Measurements from ENCODE around the gene PCSK6.

Gene PCSK6

GRCh38 chr15:101329867-101330380 lies 159.6 kb downstream of the PCSK6 start:
- ATAC-seq = no peak

GRCh38 chr15:101329309-101329863 lies 160.1 kb downstream of the PCSK6 start:
- TF ChIP-seq ESRRG (CRISPR knock-in tag; IDR thresholded peaks at IDR 0.05) = no peak
- TF ChIP-seq ZFP3 (CRISPR knock-in tag; IDR thresholded peaks at IDR 0.05) = no peak
- TF ChIP-seq ZFP30 (CRISPR knock-in tag; IDR thresholded peaks at IDR 0.05) = no peak
- no peak for TF ChIP-seq TOX (CRISPR knock-in tag; IDR thresholded peaks at IDR 0.05; ENCODE audit: borderline replicate concordance)
- TF ChIP-seq GLIS3 (CRISPR knock-in tag; IDR thresholded peaks at IDR 0.05) = no peak
- TF ChIP-seq ZNF565 (CRISPR knock-in tag; conservative IDR thresholded peaks at IDR 0.05; ENCODE audit: low read depth) = no peak
- no peak for TF ChIP-seq CSDC2 (CRISPR knock-in tag; IDR thresholded peaks at IDR 0.05)
- no peak for TF ChIP-seq ZNF70 (CRISPR knock-in tag; IDR thresholded peaks at IDR 0.05)
- no peak for TF ChIP-seq BACH2 (CRISPR knock-in tag; IDR thresholded peaks at IDR 0.05; ENCODE audit: borderline replicate concordance)
- TF ChIP-seq PPARA (CRISPR knock-in tag; IDR thresholded peaks at IDR 0.05; ENCODE audit: borderline replicate concordance) = no peak
- TF ChIP-seq ARNTL (CRISPR knock-in tag; IDR thresholded peaks at IDR 0.05; ENCODE audit: borderline replicate concordance, low read depth) = no peak
- TF ChIP-seq SNAI2 (CRISPR knock-in tag; IDR thresholded peaks at IDR 0.05) = no peak
- TF ChIP-seq RARB (CRISPR knock-in tag; IDR thresholded peaks at IDR 0.05) = no peak
- no peak for TF ChIP-seq ZNF8 (CRISPR knock-in tag; IDR thresholded peaks at IDR 0.05)
- no peak for TF ChIP-seq PATZ1 (CRISPR knock-in tag; IDR thresholded peaks at IDR 0.05; ENCODE audit: borderline replicate concordance)
- no peak for TF ChIP-seq ISL1 (CRISPR knock-in tag; IDR thresholded peaks at IDR 0.05)
- TF ChIP-seq CREB5 (CRISPR knock-in tag; IDR thresholded peaks at IDR 0.05; ENCODE audit: low read depth) = no peak
- TF ChIP-seq CSRNP3 (CRISPR knock-in tag; IDR thresholded peaks at IDR 0.05) = no peak

More at GRCh38 chr15:101329867-101330380, 159.6 kb downstream of the PCSK6 start:
- no peak for TF ChIP-seq BACH2 (CRISPR knock-in tag; IDR thresholded peaks at IDR 0.05; ENCODE audit: borderline replicate concordance)
- TF ChIP-seq ISL1 (CRISPR knock-in tag; IDR thresholded peaks at IDR 0.05) = no peak
- TF ChIP-seq SNAI2 (CRISPR knock-in tag; IDR thresholded peaks at IDR 0.05) = no peak
- TF ChIP-seq TCF4 (CRISPR knock-in tag; IDR thresholded peaks at IDR 0.05; ENCODE audit: borderline replicate concordance) = no peak
- no peak for TF ChIP-seq CSRNP3 (CRISPR knock-in tag; IDR thresholded peaks at IDR 0.05)
- no peak for TF ChIP-seq CSDC2 (CRISPR knock-in tag; IDR thresholded peaks at IDR 0.05)
- no peak for TF ChIP-seq TOX (CRISPR knock-in tag; IDR thresholded peaks at IDR 0.05; ENCODE audit: borderline replicate concordance)
- TF ChIP-seq GLIS3 (CRISPR knock-in tag; IDR thresholded peaks at IDR 0.05) = no peak
- TF ChIP-seq ZNF70 (CRISPR knock-in tag; IDR thresholded peaks at IDR 0.05) = no peak
- no peak for TF ChIP-seq ARNTL (CRISPR knock-in tag; IDR thresholded peaks at IDR 0.05; ENCODE audit: borderline replicate concordance, low read depth)
- no peak for TF ChIP-seq PATZ1 (CRISPR knock-in tag; IDR thresholded peaks at IDR 0.05; ENCODE audit: borderline replicate concordance)

GRCh38 chr15:101328001-101328400 lies 161.5 kb downstream of the PCSK6 start:
- TF ChIP-seq ZFP30 (CRISPR knock-in tag; IDR thresholded peaks at IDR 0.05) = no peak
- TF ChIP-seq TSHZ2 (CRISPR knock-in tag; IDR thresholded peaks at IDR 0.05) = no peak
- TF ChIP-seq ZFP3 (CRISPR knock-in tag; IDR thresholded peaks at IDR 0.05) = no peak
- TF ChIP-seq OSR1 (CRISPR knock-in tag; IDR thresholded peaks at IDR 0.05) = no peak
- no peak for TF ChIP-seq TCF4 (CRISPR knock-in tag; IDR thresholded peaks at IDR 0.05; ENCODE audit: borderline replicate concordance)
- TF ChIP-seq CSDC2 (CRISPR knock-in tag; IDR thresholded peaks at IDR 0.05) = no peak
- TF ChIP-seq ZNF565 (CRISPR knock-in tag; conservative IDR thresholded peaks at IDR 0.05; ENCODE audit: low read depth) = no peak
- TF ChIP-seq SNAI2 (CRISPR knock-in tag; IDR thresholded peaks at IDR 0.05) = no peak
- TF ChIP-seq ARNTL (CRISPR knock-in tag; IDR thresholded peaks at IDR 0.05; ENCODE audit: borderline replicate concordance, low read depth) = no peak
- no peak for TF ChIP-seq ISL1 (CRISPR knock-in tag; IDR thresholded peaks at IDR 0.05)
- TF ChIP-seq CREB5 (CRISPR knock-in tag; IDR thresholded peaks at IDR 0.05; ENCODE audit: low read depth) = no peak
- TF ChIP-seq RARB (CRISPR knock-in tag; IDR thresholded peaks at IDR 0.05) = no peak

More at GRCh38 chr15:101329309-101329863, 160.1 kb downstream of the PCSK6 start:
- ATAC-seq = no peak

More at GRCh38 chr15:101328001-101328400, 161.5 kb downstream of the PCSK6 start:
- ATAC-seq = no peak

Data from SK-N-SH treated with all-trans-retinoic acid at 6 μM for 48 hours (cell line).